SK-N-SH (cell line): ENCODE data around the gene BRAT1. TPM values are rescaled to one million over a fixed set of nuclear protein-coding genes. Genes with fewer than 3 reads are reported as not detected.

Experiments used
- CTCF ChIA-PET: fragments of 300-600, 350-600 bp; formaldehyde crosslinking; extraction: SDS; loops from one replicate; lab custom pipeline; 2021; lab: Yijun Ruan, JAX
- POLR2A ChIA-PET: fragments of 350-600 bp; sonication (Branson Sonifier 250); formaldehyde crosslinking; extraction: SDS; loops from one replicate; lab custom pipeline; 2020; ENCODE audit warnings: antibody characterized with exemption, inconsistent platforms; lab: Yijun Ruan, JAX
- DNase-seq: peaks from one replicate; pipeline ENCODE4 v3.0.0; 2012
- H2AFZ ChIP-seq: fragments of 200-600 bp; sonication (generic); 2 replicates; pipeline ENCODE4 v1.8.1; 2016; ENCODE audit warnings: antibody characterized with exemption, mild to moderate bottlenecking, low read depth
- H3F3A ChIP-seq: fragments of 200-600 bp; sonication (generic); replicated peaks from 2 replicates; pipeline ENCODE3; 2016; ENCODE audit warnings: antibody characterized with exemption, mild to moderate bottlenecking; ENCODE audit not compliant: insufficient read depth
- H3K27ac ChIP-seq, 2 experiments: fragments of 200-500 bp in 1 of 2; fragments of 200-600 bp in 1 of 2; sonication (Bioruptor generic) in 1 of 2; sonication (generic), shearing (Covaris generic) in 1 of 2; 2 replicates each; pipeline versions ENCODE4 v1.5.1 to v1.6.1; 2014 to 2016; ENCODE audit warnings: low read depth in 2 of 2, inconsistent platforms in 1 of 2, low read length in 1 of 2, mild to moderate bottlenecking in 1 of 2, mixed read lengths in 1 of 2
- H3K27me3 ChIP-seq: fragments of 200-600 bp; sonication (generic), shearing (Covaris generic); 2 replicates; pipeline ENCODE4 v1.6.1; 2016; ENCODE audit warnings: mixed run types; ENCODE audit not compliant: insufficient read depth
- H3K36me3 ChIP-seq, 2 experiments: fragments of 200-500 bp in 1 of 2; fragments of 200-600 bp in 1 of 2; sonication (Bioruptor generic) in 1 of 2; sonication (generic) in 1 of 2; replicated peaks in 1 of 2; 2 replicates each; pipeline versions ENCODE3 to v1.5.1; 2014 to 2016; ENCODE audit warnings: low read length in 1 of 2, mild to moderate bottlenecking in 1 of 2; ENCODE audit not compliant: insufficient read depth in 2 of 2, control insufficient read depth in 1 of 2
- H3K4me1 ChIP-seq, 2 experiments: fragments of 200-500 bp in 1 of 2; fragments of 200-600 bp in 1 of 2; sonication (Bioruptor generic) in 1 of 2; sonication (generic), shearing (Covaris generic) in 1 of 2; 2 replicates each; pipeline versions ENCODE4 v1.5.1 to v1.6.1; 2014 to 2016; ENCODE audit warnings: low read depth in 1 of 2, low read length in 1 of 2, mixed run types in 1 of 2; ENCODE audit not compliant: insufficient read depth in 2 of 2, control insufficient read depth in 1 of 2
- H3K4me2 ChIP-seq: fragments of 200-600 bp; sonication (generic), shearing (Covaris generic); 2 replicates; pipeline ENCODE4 v1.6.1; 2017; ENCODE audit warnings: mixed run types
- H3K4me3 ChIP-seq, 2 experiments: fragments of 200-500 bp in 1 of 2; fragments of 200-600 bp in 1 of 2; sonication (Bioruptor generic) in 1 of 2; sonication (generic), shearing (Covaris generic) in 1 of 2; 2 replicates each; pipeline versions ENCODE4 v1.5.1 to v1.8.1; 2014 to 2016; ENCODE audit warnings: low read depth in 2 of 2, inconsistent platforms in 1 of 2, low read length in 1 of 2, mild to moderate bottlenecking in 1 of 2, mixed read lengths in 1 of 2, moderate library complexity in 1 of 2
- H3K79me2 ChIP-seq: fragments of 200-600 bp; sonication (generic); 2 replicates; pipeline ENCODE4 v1.8.1; 2017; ENCODE audit warnings: mild to moderate bottlenecking; ENCODE audit not compliant: insufficient read depth
- H3K9ac ChIP-seq: fragments of 200-600 bp; sonication (generic); 2 replicates; pipeline ENCODE4 v1.6.1; 2017; ENCODE audit warnings: mixed run types
- H3K9me2 ChIP-seq: fragments of 200-600 bp; sonication (generic); 2 replicates; pipeline ENCODE4 v1.6.1; 2017; ENCODE audit warnings: mixed run types
- H3K9me3 ChIP-seq: fragments of 200-600 bp; sonication (generic); 2 replicates; pipeline ENCODE4 v1.6.1; 2017; ENCODE audit warnings: mixed run types, mild to moderate bottlenecking, moderate library complexity
- H4K20me1 ChIP-seq: fragments of 200-600 bp; sonication (generic); 2 replicates; pipeline ENCODE4 v1.6.1; 2017; ENCODE audit warnings: mild to moderate bottlenecking, mixed run types; ENCODE audit not compliant: insufficient read depth
- CHD2 ChIP-seq: fragments of 150-350 bp; IDR thresholded peaks from 2 replicates; pipeline ENCODE4 v1.6.1; 2018; ENCODE audit warnings: low read length; ENCODE audit not compliant: partially characterized antibody
- FOSL2 ChIP-seq: IDR thresholded peaks from 2 replicates; pipeline ENCODE4 v1.4.0; 2012; ENCODE audit warnings: low read depth, mild to moderate bottlenecking, moderate library complexity, borderline replicate concordance
- IRF3 ChIP-seq: fragments of 150-350 bp; IDR thresholded peaks from 2 replicates; pipeline ENCODE4 v1.6.1; 2016; ENCODE audit warnings: mild to moderate bottlenecking, low read depth, low read length
- REST ChIP-seq: IDR thresholded peaks from 2 replicates; pipeline ENCODE4 v1.6.1; 2012; ENCODE audit warnings: mild to moderate bottlenecking, low read depth, low read length, moderate library complexity
- SIN3A ChIP-seq: IDR thresholded peaks from 2 replicates; pipeline ENCODE4 v1.6.1; 2012; ENCODE audit warnings: low read depth, mild to moderate bottlenecking, low read length, moderate library complexity, borderline replicate concordance
- TAF1 ChIP-seq: IDR thresholded peaks from 2 replicates; pipeline ENCODE4 v1.6.1; 2012; ENCODE audit warnings: low read depth, mild to moderate bottlenecking, low read length, moderate library complexity, borderline replicate concordance
- YY1 ChIP-seq: IDR thresholded peaks from 2 replicates; pipeline ENCODE4 v1.4.0; 2012; ENCODE audit warnings: low read depth, mild to moderate bottlenecking
- WGBS: methylation state at CpG from one replicate; pipeline ENCODE4 v1.1.6; 2017; ENCODE audit warnings: low lambda C conversion rate; 5-methylcytosine and 5-hydroxymethylcytosine counted together
- polyA plus RNA-seq, 3 experiments: library from polyadenylated mRNA; depleted of rRNA; stranded (reverse); fragments of >200 nt; gene quantifications; 2 replicates each; pipeline ENCODE4 v1.2.3, GENCODE V29; 2012

Gene BRAT1
- polyA plus RNA-seq, 1 of the 3 experiments (the other 2 are of a cell fraction), result 36.2 TPM

- Histone ChIP-seq H3K27me3 (no peaks in the 10 kb centered on the region), H3K4me3 (no peak overlapping the region), H2AFZ (no peak overlapping the region), H3F3A (no peaks in the 10 kb centered on the region), H4K20me1 (no peaks in the 10 kb centered on the region), H3K4me2 (no peak overlapping the region), H3K4me1 (no peaks in the 10 kb centered on the region), H3K9me2 (no peaks in the 10 kb centered on the region), H3K36me3 (peaks cover 20% of the 10 kb centered on the region in 2 experiments), H3K27ac (no peak overlapping the region), H3K79me2 (no peaks in the 10 kb centered on the region), H3K9me3 (no peaks in the 10 kb centered on the region), H3K9ac (no peak overlapping the region)
- POLR2A ChIA-PET, result no interaction called here
- TF ChIP-seq SIN3A (no peak), TAF1 (no peak), FOSL2 (no peak), CHD2 (no peak), YY1 (no peak)
- 96% methylated on average over 9 of the region's 9 CpGs for WGBS
- CTCF ChIA-PET, result interaction anchor here (1.1 to 3.6 kb wide), 3 partner anchors 10 to 20 kb away, joined by 3 to 12 read pairs (median 6); no protein-coding TSS in a partner anchor
- DNase-seq, result no peak
These were observed 31.8 kb upstream of the BRAT1 start for GRCh38 chr7:2587134-2587533.

- ChIA-PET CTCF (interaction anchor here (0.9 to 3.6 kb wide), 5 partner anchors 11 to 135 kb away, joined by 3 to 12 read pairs (median 4); no protein-coding TSS in a partner anchor), POLR2A (no interaction called here)
- no peaks in the 10 kb centered on the region for H3K27me3 ChIP-seq
- H3K27ac ChIP-seq, result no peak overlapping the region
- H3K9ac ChIP-seq, result no peak overlapping the region
- no peaks in the 10 kb centered on the region for H3F3A ChIP-seq
- TF ChIP-seq REST (no peak), IRF3 (no peak)
- no peaks in the 10 kb centered on the region for H3K9me3 ChIP-seq
- no peaks in the 10 kb centered on the region for H3K9me2 ChIP-seq
- DNase-seq, result no peak
- WGBS, result 93% methylated on average over 24 of the region's 24 CpGs
- H3K79me2 ChIP-seq, result no peaks in the 10 kb centered on the region
- H3K36me3 ChIP-seq, result peaks cover 18 to 20% of the 10 kb centered on the region in 2 experiments
- H3K4me1 ChIP-seq, result no peaks in the 10 kb centered on the region
- no peaks in the 10 kb centered on the region for H4K20me1 ChIP-seq
- no peak overlapping the region for H3K4me2 ChIP-seq
- no peak overlapping the region for H3K4me3 ChIP-seq
- H2AFZ ChIP-seq, result no peak overlapping the region
These were observed 31.1 kb upstream of the BRAT1 start for GRCh38 chr7:2586326-2587020.
